Neural cell (in vitro differentiated cells): ENCODE results near the gene CDK15. TPM values are rescaled to one million over a fixed set of nuclear protein-coding genes. Genes with fewer than 3 reads are reported as not detected.

ENCODE experiments used
- H2AFZ ChIP-seq: fragments of 200-600, 300-800 bp; sonication (generic), shearing (Covaris generic); 2 replicates; pipeline ENCODE4 v1.6.0; 2014; ENCODE audit warnings: low read depth, mild to moderate bottlenecking, antibody characterized with exemption, low read length, moderate library complexity
- H3F3A ChIP-seq: fragments of 200-600 bp; shearing (Covaris generic); 2 replicates; pipeline ENCODE4 v1.6.1; 2016; ENCODE audit warnings: mild to moderate bottlenecking, moderate library complexity, mixed read lengths, antibody characterized with exemption, low read length; ENCODE audit not compliant: insufficient read depth, poor library complexity, severe bottlenecking
- H3K27ac ChIP-seq: fragments of 200-600, 300-800 bp; sonication (generic), shearing (Covaris generic); 2 replicates; pipeline ENCODE4 v1.5.1; 2014; ENCODE audit warnings: mild to moderate bottlenecking, low read length, moderate library complexity
- H3K27me3 ChIP-seq: fragments of 300-800, 200-600 bp; sonication (generic), shearing (Covaris generic); 2 replicates; pipeline ENCODE4 v1.6.0; 2014; ENCODE audit warnings: mild to moderate bottlenecking, low read depth, low read length, moderate library complexity; ENCODE audit not compliant: insufficient read depth
- H3K36me3 ChIP-seq: fragments of 300-800, 200-600 bp; sonication (generic), shearing (Covaris generic); 2 replicates; pipeline ENCODE4 v1.5.1; 2014; ENCODE audit warnings: mild to moderate bottlenecking, antibody characterized with exemption, low read length, moderate library complexity; ENCODE audit not compliant: insufficient read depth
- H3K4me2 ChIP-seq: fragments of 300-800, 200-600 bp; sonication (generic), shearing (Covaris generic); 2 replicates; pipeline ENCODE4 v1.6.0; 2014; ENCODE audit warnings: mild to moderate bottlenecking, low read length
- H3K4me3 ChIP-seq: fragments of 300-800, 200-600 bp; sonication (generic), shearing (Covaris generic); 2 replicates; pipeline ENCODE4 v1.5.1; 2014; ENCODE audit warnings: mild to moderate bottlenecking, low read length, moderate library complexity
- H3K79me2 ChIP-seq: fragments of 200-600 bp; shearing (Covaris generic); replicated peaks from 2 replicates; pipeline ENCODE4 v1.6.0; 2014; ENCODE audit warnings: mild to moderate bottlenecking, low read length, moderate library complexity; ENCODE audit not compliant: insufficient read depth
- H3K9ac ChIP-seq: fragments of 300-800, 200-600 bp; sonication (generic), shearing (Covaris generic); 2 replicates; pipeline ENCODE4 v1.6.1; 2016; ENCODE audit warnings: mild to moderate bottlenecking, low read length, mixed read lengths
- H3K9me2 ChIP-seq: fragments of 200-600 bp; shearing (Covaris generic); 2 replicates; pipeline ENCODE4 v1.6.1; 2016; ENCODE audit warnings: mild to moderate bottlenecking, low read length, mixed read lengths; ENCODE audit not compliant: insufficient read depth
- H3K9me3 ChIP-seq: fragments of 200-600, 300-800 bp; sonication (generic), shearing (Covaris generic); 2 replicates; pipeline ENCODE4 v1.6.1; 2016; ENCODE audit warnings: mild to moderate bottlenecking, mixed run types, low read length, moderate library complexity, mixed read lengths
- H4K20me1 ChIP-seq: fragments of 200-600 bp; shearing (Covaris generic); 2 replicates; pipeline ENCODE4 v1.6.1; 2016; ENCODE audit warnings: mild to moderate bottlenecking, mixed run types; ENCODE audit not compliant: insufficient read depth
- CTCF ChIP-seq: fragments of 450-650 bp; IDR thresholded peaks from 2 replicates; pipeline ENCODE4 v1.5.1; 2014; ENCODE audit warnings: antibody characterized with exemption, mild to moderate bottlenecking, moderate library complexity; ENCODE audit not compliant: poor library complexity, severe bottlenecking
- EP300 ChIP-seq: fragments of 450-650 bp; conservative IDR thresholded peaks from 2 replicates; pipeline ENCODE4 v1.6.1; 2014; ENCODE audit warnings: antibody characterized with exemption, mild to moderate bottlenecking, moderate library complexity; ENCODE audit not compliant: poor library complexity, severe bottlenecking
- EZH2 ChIP-seq: fragments of 200-600, 300-800 bp; shearing (Covaris generic), sonication (generic); IDR thresholded peaks from 2 replicates; pipeline ENCODE4 v1.6.1; 2014; ENCODE audit warnings: antibody characterized with exemption, low read length, borderline replicate concordance, mild to moderate bottlenecking; ENCODE audit not compliant: insufficient read depth, poor library complexity, severe bottlenecking
- MXI1 ChIP-seq: fragments of 450-650 bp; conservative IDR thresholded peaks from 2 replicates; pipeline ENCODE4 v1.6.1; 2014; ENCODE audit warnings: antibody characterized with exemption, mild to moderate bottlenecking; ENCODE audit not compliant: poor library complexity, severe bottlenecking
- POLR2AphosphoS5 ChIP-seq: IDR thresholded peaks from 2 replicates; pipeline ENCODE4 v1.6.1; 2012
- RAD21 ChIP-seq: fragments of 450-650 bp; conservative IDR thresholded peaks from 2 replicates; pipeline ENCODE4 v1.6.1; 2014; ENCODE audit warnings: antibody characterized with exemption, mild to moderate bottlenecking, moderate library complexity
- REST ChIP-seq: IDR thresholded peaks from 2 replicates; pipeline ENCODE4 v1.6.1; 2012; ENCODE audit warnings: borderline replicate concordance
- SMC3 ChIP-seq: fragments of 450-650 bp; conservative IDR thresholded peaks from 2 replicates; pipeline ENCODE4 v1.6.1; 2014; ENCODE audit warnings: antibody characterized with exemption, mild to moderate bottlenecking, moderate library complexity; ENCODE audit not compliant: poor library complexity
- TAF1 ChIP-seq: IDR thresholded peaks from 2 replicates; pipeline ENCODE4 v1.6.1; 2012; ENCODE audit warnings: low read depth
- polyA plus RNA-seq: library from polyadenylated mRNA; depleted of rRNA; stranded (reverse); fragments of >200 nt; gene quantifications from 2 replicates; pipeline ENCODE4 v1.2.3, GENCODE V29; 2014

Gene CDK15
- polyA plus RNA-seq, 1 donor from 2014 or later: 0.09 TPM

- no peaks in the 10 kb centered on the region for H3K9me3 ChIP-seq
- H3K27ac ChIP-seq: no peak overlapping the region
- no peaks in the 10 kb centered on the region for H3K36me3 ChIP-seq
- H3K4me2 ChIP-seq: no peak overlapping the region
- TF ChIP-seq CTCF (no peak), RAD21 (no peak), REST (no peak), POLR2AphosphoS5 (no peak), MXI1 (no peak), EP300 (no peak), EZH2 (no peak), SMC3 (no peak), TAF1 (no peak)
- no peaks in the 10 kb centered on the region for H3K79me2 ChIP-seq
- no peaks in the 10 kb centered on the region for H3K27me3 ChIP-seq
- H3K9ac ChIP-seq: no peak overlapping the region
- H3F3A ChIP-seq: no peaks in the 10 kb centered on the region
- H3K4me3 ChIP-seq: no peak overlapping the region
- no peak overlapping the region for H2AFZ ChIP-seq
- no peaks in the 10 kb centered on the region for H3K9me2 ChIP-seq
- H4K20me1 ChIP-seq: no peaks in the 10 kb centered on the region
Measured at GRCh38 chr2:201786471-201786870, 19.9 kb upstream of the CDK15 start.

- TF ChIP-seq REST: no peak
- no peak for TF ChIP-seq SMC3
- TF ChIP-seq EZH2: no peak
- TF ChIP-seq CTCF: no peak
- no peak for TF ChIP-seq MXI1
- no peak for TF ChIP-seq EP300
- TF ChIP-seq RAD21: no peak
- TF ChIP-seq POLR2AphosphoS5: no peak
- TF ChIP-seq TAF1: no peak
- Histone ChIP-seq H3K4me3 (no peak overlapping the region), H3K27ac (no peak overlapping the region), H3K27me3 (no peaks in the 10 kb centered on the region), H3F3A (no peaks in the 10 kb centered on the region), H3K79me2 (no peaks in the 10 kb centered on the region), H3K36me3 (no peaks in the 10 kb centered on the region), H2AFZ (no peak overlapping the region), H3K9ac (no peak overlapping the region), H3K4me2 (no peak overlapping the region), H3K9me2 (no peaks in the 10 kb centered on the region), H3K9me3 (no peaks in the 10 kb centered on the region), H4K20me1 (no peaks in the 10 kb centered on the region)
Measured at GRCh38 chr2:201788371-201788770, 18.0 kb upstream of the CDK15 start.
